Omental fat pad (tissue), 4 donors: ENCODE data around the gene LTBP2. TPM values are rescaled to one million over a fixed set of nuclear protein-coding genes. Genes with fewer than 3 reads are reported as not detected.

Experiments
- ATAC-seq: fragments of 150-250 bp; one replicate; pipeline ENCODE4 v1.9.1; 2016; ENCODE audit warnings: mild to moderate bottlenecking, moderate library complexity; ENCODE audit not compliant: low FRiP score
- DNase-seq: peaks from one replicate; pipeline ENCODE4 v3.0.0-alpha.2; 2019; ENCODE audit warnings: low spot score
- CTCF ChIP-seq, 3 donors: fragments of 450-650 bp; IDR thresholded peaks; one replicate each; pipeline ENCODE4 v1.5.1; 2016 to 2017; ENCODE audit warnings: antibody characterized with exemption in 3 of 3, mild to moderate bottlenecking in 3 of 3, moderate library complexity in 2 of 3
- total RNA-seq, 4 donors: library from RNA; depleted of rRNA; stranded (reverse); fragments of >200 nt; gene quantifications; one replicate each; pipeline ENCODE4 v1.1.0, GENCODE V29; 2016

LTBP2 gene
- total RNA-seq, 4 donors from 2014 or later: 31.6 to 104 (median 72.3) TPM

- no peak for TF ChIP-seq CTCF (IDR thresholded peaks at IDR 0.05)
- DNase-seq: no peak
These were observed 2.8 kb upstream of the LTBP2 start for GRCh38 chr14:74614508-74615495.

GRCh38 chr14:74613211-74613914 is 1.3 kb upstream of the LTBP2 start:
- ATAC-seq (no peak), DNase-seq (no peak)
- no peak for TF ChIP-seq CTCF (IDR thresholded peaks at IDR 0.05)

More at GRCh38 chr14:74614508-74615495, 2.8 kb upstream of the LTBP2 start:
- no peak for ATAC-seq

GRCh38 chr14:74612350-74613021 is 449 bp upstream of the LTBP2 start:
- ATAC-seq: peak; percentile 89
- peak in 1 of 3 donors; percentile 36 for TF ChIP-seq CTCF (IDR thresholded peaks at IDR 0.05)
- no peak for DNase-seq

- no peak for TF ChIP-seq CTCF (IDR thresholded peaks at IDR 0.05)
- no peak for ATAC-seq
- DNase-seq: no peak
These were observed 979 bp downstream of the LTBP2 start for GRCh38 chr14:74610866-74611649.

GRCh38 chr14:74610199-74610865 is 1.7 kb downstream of the LTBP2 start:
- DNase-seq (no peak), ATAC-seq (no peak)
- no peak for TF ChIP-seq CTCF (IDR thresholded peaks at IDR 0.05)

GRCh38 chr14:74609721-74610120 is 2.3 kb downstream of the LTBP2 start:
- no peak for TF ChIP-seq CTCF (IDR thresholded peaks at IDR 0.05)
- ATAC-seq: no peak
- DNase-seq: no peak
